GM18498 (cell line): Measurements from ENCODE around the gene CLDN11.

Source experiments
- ATAC-seq: cut with Tn5 transposase; IDR thresholded peaks from one replicate; pipeline ENCODE4 v1.9.1; 2021; ENCODE audit warnings: mild to moderate bottlenecking, moderate library complexity; ENCODE audit not compliant: unreplicated experiment

Gene CLDN11

GRCh38 chr3:170469151-170470062, 50.7 kb downstream of the CLDN11 start:
- ATAC-seq = no peak

- no peak for ATAC-seq
Measured at GRCh38 chr3:170470063-170471016, 51.7 kb downstream of the CLDN11 start.

- no peak for ATAC-seq
Measured at GRCh38 chr3:170471149-170471548, 52.5 kb downstream of the CLDN11 start.

- ATAC-seq = no peak
Measured at GRCh38 chr3:170473358-170473757, 54.7 kb downstream of the CLDN11 start.

GRCh38 chr3:170475092-170475685, 56.5 kb downstream of the CLDN11 start:
- ATAC-seq = no peak

GRCh38 chr3:170476291-170476690, 57.6 kb downstream of the CLDN11 start:
- no peak for ATAC-seq

GRCh38 chr3:170477395-170477794, 58.7 kb downstream of the CLDN11 start:
- no peak for ATAC-seq

- no peak for ATAC-seq
Measured at GRCh38 chr3:170480111-170480510, 61.4 kb downstream of the CLDN11 start.

GRCh38 chr3:170482199-170482598, 63.5 kb downstream of the CLDN11 start:
- ATAC-seq = no peak

GRCh38 chr3:170483485-170484262, 65.0 kb downstream of the CLDN11 start:
- no peak for ATAC-seq
